GM19035 (cell line): ENCODE results near the gene PAX3.

Experiments
- ATAC-seq: cut with Tn5 transposase; IDR thresholded peaks from one replicate; pipeline ENCODE4 v1.9.1; 2021; ENCODE audit not compliant: unreplicated experiment

The PAX3 gene

DNA sequence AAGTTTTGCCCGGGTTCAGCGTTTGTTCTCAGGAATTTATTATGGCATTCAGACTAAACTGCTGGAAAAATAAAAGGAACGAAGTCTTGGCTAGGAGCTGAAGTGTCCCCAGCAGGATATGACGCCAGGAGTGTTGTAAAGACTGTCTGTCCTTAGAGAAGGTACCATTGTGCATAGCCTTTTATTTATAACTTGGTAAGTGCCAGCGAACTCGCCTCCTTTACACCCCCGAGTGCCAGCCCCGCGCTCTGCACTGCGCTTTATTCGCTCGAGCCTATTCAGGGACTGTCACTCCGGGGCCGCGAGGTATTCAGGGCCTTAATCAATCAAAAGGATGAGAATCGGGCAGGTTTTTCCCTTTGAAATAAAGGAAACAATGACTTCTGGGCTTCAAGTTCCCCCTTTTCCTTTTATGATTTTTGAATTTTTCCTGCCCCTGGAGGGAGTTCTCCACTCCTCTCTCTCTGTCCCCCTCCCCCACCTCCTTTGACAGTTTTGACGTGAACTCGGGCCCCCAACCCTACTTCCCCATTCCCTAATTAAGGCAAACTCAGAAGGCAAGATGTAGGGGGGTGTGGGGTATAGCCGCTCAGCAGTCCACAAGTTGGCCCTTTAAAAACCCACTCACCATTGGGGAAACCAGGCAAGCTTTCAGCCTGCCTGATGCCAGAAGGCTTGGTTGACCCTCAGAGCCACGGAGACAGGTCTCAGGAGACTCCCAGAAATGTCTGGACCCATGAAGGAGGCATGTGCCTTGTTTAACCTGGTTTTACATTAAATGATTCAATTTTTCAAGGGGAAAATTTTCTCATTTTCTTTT, 1.3 kb upstream of the PAX3 start:
- no peak for ATAC-seq

DNA sequence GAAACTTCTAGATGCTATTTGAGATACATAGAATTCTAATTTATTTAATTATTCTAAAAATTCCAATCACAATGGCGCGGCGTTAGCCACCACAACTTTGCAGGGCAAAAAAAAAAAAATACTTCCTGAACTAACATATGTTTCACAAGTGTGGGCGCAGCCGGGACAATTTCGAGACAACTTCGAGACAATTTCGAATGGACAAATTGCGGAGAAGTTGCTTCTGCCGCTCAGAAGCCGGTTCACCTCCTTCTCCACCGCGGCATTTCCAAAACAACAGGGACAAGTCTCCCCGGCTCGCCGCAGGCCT, 842 bp downstream of the PAX3 start:
- ATAC-seq, result no peak

DNA sequence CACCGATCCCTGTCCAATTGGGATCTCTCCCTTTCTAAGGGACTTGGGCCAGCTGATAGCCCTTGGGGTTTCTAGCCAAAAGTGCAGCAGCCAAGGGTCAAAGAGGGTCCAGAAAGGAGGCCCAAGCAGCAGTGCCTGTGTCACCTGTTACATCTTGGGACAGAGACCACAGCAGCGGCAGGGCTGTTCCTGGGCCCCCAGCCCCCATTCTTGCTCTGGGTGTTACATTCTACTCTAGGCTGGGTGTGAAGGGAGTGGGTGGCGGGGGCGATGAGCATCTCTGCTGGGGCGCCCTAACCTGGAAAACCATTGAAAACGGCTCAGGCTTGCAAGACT, 1.2 kb downstream of the PAX3 start:
- ATAC-seq, result no peak

DNA sequence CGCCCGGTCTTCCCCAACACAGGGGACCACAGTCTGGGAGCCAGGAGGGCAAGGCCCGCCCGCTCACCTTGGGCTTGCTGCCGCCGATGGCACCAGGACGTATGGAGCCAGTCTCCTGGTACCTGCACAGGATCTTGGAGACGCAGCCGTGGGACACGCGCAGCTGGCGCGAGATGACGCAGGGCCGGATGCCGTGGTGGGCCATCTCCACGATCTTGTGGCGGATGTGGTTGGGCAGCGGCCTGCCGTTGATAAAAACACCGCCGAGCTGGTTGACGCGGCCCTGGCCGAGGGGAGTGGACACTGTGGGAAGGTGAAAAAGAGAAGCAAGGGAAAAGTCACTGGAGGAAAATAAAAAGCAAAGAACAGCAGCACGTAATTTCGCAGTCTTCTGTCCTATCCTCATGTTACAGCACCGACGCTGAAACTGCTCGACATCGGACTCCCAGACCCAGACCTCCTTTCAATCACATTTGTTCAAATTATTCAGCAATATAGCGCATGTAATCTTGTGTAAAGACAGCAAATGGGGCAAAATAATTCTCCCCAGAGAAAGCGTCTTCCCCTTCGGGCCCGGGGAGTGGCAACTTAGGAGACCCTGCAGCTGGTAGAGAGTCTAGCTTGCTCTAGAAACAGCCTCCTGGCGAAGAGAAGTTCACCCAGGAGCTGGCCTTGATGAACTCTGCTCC, 1.7 kb downstream of the PAX3 start:
- ATAC-seq, result no peak

- ATAC-seq, result no peak
These were observed 2.5 kb downstream of the PAX3 start for GRCh38 chr2:222296311-222296741.

DNA sequence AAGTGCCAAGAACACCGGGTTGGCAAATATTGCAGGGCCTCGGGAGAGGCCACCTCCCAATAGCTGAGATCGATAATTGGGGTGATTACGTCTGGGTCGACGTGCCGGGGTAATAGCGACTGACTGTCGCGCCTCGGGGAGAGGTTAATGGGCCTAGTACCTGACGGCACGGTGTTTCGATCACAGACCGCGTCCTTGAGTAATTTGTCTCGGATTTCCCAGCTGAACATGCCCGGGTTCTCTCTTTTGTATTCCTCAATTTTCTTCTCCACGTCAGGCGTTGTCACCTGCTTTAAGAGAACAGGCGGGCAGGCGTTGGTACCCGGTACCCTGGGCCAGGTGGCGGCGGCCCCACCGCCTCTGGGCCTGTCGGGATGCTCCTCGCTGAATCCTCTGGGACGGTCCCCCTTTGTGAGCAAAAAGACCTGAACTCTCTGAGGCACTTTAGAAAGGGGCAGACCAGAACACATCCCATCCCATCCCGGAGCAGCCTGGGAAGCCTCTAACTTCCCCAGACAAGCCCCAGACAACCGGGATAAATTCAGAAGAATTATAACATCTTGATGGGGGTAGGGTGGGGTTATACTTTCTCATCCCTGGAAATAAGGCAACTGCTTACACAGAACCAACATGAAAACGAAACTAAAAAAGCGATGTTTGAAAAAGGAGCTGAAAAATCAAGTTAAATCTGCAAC, 3.3 kb downstream of the PAX3 start:
- ATAC-seq, result no peak

GRCh38 chr2:222294996-222295367, 3.8 kb downstream of the PAX3 start:
- ATAC-seq, result no peak

- no peak for ATAC-seq
These were observed 4.9 kb downstream of the PAX3 start for GRCh38 chr2:222293660-222294630.

- ATAC-seq, result no peak
These were observed 6.4 kb downstream of the PAX3 start for GRCh38 chr2:222292149-222293134.

DNA sequence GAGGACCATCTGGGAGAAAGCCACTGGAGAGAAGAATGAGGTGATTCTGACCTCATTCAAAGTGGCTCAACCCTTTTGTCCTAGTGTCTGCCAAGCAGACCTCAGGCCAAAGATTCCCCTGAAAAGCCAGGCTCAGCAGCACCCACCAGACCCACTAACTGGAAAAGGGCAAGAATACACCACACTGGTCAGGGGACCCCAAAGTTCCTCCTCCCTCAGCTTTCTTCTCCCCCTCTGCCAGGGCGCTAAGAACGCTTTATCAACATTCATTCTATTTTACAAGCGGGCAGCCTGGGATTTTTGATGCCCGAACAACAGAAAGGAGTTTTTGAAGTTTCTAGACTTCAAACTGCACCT, 7.3 kb downstream of the PAX3 start:
- ATAC-seq, result no peak

GRCh38 chr2:222290736-222291484, 7.9 kb downstream of the PAX3 start:
- no peak for ATAC-seq

DNA sequence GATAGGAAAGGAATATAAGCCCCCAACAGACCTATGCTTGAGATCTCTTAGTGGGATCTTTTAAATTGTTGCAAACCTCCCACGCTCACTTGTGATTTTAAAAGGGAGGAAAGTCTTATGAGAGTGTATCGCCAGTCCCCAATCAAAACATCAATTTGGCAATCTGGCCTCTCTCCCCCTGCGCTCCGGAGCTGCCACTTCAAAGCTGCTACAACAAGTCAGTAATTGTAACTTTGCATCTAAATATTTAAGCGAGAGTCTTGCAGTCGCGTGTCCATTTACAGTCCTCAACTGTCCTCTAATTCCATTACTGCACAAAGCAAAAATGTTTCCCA, 8.4 kb downstream of the PAX3 start:
- ATAC-seq, result no peak

GRCh38 chr2:222289278-222290160, 9.3 kb downstream of the PAX3 start:
- no peak for ATAC-seq

- ATAC-seq, result no peak
These were observed 10.1 kb downstream of the PAX3 start for GRCh38 chr2:222288590-222289277.

DNA sequence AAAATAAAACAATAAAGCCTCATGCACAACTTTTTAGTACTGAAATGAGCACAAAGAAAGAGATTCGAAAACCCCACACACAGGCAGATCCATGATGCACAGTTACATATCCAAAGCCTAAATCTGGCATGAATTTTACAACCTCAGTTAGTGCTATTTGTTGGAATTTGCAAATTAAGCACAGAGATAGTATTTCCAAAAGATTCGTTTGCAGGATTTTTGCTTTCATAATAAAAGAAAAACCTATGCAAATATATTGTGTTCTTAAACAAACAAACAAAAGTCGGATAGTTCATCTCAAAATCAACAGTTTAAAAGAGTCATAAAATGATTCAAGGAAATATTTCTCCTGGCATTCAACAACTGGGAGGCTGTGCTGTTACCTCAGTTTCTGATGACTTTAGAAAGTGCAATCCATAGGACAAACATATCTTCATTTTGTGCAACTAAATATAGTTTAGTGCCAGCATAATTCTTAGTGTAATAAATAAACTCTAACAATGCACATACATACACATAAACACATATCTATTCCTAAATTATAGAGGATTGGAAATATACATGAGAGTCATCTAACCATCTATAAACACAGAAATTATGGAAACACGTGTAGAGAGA, 10.8 kb downstream of the PAX3 start:
- ATAC-seq, result no peak

DNA sequence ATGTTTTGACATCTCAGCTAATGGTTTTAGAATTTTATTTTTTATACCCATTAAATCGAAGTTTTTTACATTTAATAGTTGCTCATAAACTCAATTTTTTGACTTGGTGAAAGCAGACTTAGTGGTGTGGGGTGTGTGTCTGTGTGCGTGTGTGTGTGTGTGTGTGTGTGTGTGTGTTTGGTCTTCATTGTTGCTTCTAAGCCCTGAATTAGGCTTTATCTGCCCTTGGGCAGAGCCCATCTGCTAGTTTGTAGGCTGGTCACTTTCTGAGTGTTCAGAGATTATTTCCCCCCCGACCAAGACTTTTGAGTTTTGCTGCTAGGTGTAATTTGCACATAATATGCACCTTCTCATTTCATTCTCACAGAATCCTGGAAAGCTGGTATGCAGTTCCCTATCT, 14.3 kb downstream of the PAX3 start:
- ATAC-seq, result no peak

DNA sequence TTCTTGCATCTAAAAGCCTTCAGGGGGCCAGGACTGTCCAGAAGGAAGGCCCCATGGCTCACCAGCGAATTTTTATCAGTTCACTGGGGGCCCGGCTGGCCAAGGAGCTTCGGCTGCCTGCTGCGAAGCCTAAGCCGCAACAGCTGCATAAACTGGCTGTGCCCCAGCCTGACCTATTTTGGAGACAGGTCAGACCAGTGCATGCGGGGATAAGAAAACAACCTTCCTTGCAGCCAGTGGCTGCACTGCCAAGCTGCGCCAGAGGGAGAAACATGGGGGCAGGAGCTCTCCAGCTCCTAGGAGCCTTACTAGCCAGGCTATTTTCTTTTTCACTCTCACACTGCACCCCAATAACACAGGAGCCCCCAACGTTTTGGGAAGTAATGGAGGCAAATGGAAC, 15.2 kb downstream of the PAX3 start:
- no peak for ATAC-seq
